Measurements from ENCODE around the gene PPP2R5A. TPM values are rescaled to one million over a fixed set of nuclear protein-coding genes. Genes with fewer than 3 reads are reported as not detected.

Gene PPP2R5A
- total and polyA plus RNA-seq, 2 of the 8 experiments (the other 6 are each of a cell fraction or from before 2014, with no cell fraction given): 14.6 to 36.3 TPM

DNA sequence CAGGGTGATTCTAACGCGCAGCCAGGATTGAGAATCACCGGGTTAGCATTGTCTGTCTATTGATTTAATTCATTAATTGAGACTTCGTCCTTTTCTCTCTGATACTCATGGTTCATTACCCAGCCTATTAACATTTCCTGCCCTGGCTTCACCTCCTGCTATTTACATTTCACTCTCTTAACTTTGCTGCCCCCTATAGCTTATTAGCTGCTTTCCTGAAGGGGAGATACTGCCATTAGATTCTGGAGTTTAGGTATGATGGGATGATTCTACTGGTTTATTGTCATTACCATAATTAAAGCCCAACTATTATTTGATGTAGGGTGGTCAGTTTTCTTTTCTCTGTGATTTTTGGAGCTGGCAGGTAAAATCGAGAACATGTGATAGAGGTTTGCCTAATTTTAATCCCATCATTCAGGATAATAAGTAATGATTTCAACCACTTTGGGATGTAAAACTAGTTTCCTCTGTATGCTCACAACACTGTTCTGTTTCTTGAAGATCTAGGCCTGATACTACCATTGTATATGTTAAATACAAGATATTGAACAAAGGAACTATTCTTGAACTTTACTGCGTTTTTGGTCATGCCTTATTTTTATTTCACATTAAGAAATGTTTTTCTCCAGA lies 6.4 kb downstream of the PPP2R5A start:
- Histone ChIP-seq H3K23me2 (ENCODE audit: low read depth, low read length) (peaks cover 3% of the 10 kb centered on the region), H4K91ac (replicated peaks; ENCODE audit: insufficient read length, low read length) (no peak overlapping the region), H4K20me1 (replicated peaks in 1 of 2; ENCODE audit: control insufficient read depth in 1 of 2, insufficient read depth in 2 of 2, low read length in 2 of 2) (no peaks in the 10 kb centered on the region), H3K9ac (replicated peaks in 1 of 4; ENCODE audit: extremely low read depth in 1 of 4, low read depth in 3 of 4, low read length in 3 of 4) (no peak overlapping the region), H4K5ac (ENCODE audit: insufficient read length, low read depth, low read length) (no peak overlapping the region), H2BK20ac (ENCODE audit: low read length) (no peak overlapping the region), H3K18ac (ENCODE audit: extremely low read depth, low read length) (no peak overlapping the region), H2BK120ac (replicated peaks; ENCODE audit: low read depth, low read length) (no peak overlapping the region), H2BK12ac (ENCODE audit: low read depth, low read length) (no peak overlapping the region), H3K79me2 (ENCODE audit: control insufficient read depth in 1 of 2, insufficient read depth in 2 of 2, low read length in 2 of 2) (peaks cover 0 to 99% of the 10 kb centered on the region in 2 experiments; a peak in 3 of 4 replicates), H3K4me3 (ENCODE audit: extremely low read depth in 1 of 4, insufficient read depth in 2 of 4, low read depth in 3 of 4, low read length in 4 of 4) (no peak overlapping the region), H3K27ac (ENCODE audit: low read depth, low read length) (no peak overlapping the region), H2BK15ac (ENCODE audit: low read length) (no peak overlapping the region), H3K23ac (ENCODE audit: insufficient read length) (no peak overlapping the region), H3K4me2 (ENCODE audit: insufficient read depth in 1 of 2, low read depth in 2 of 2, low read length in 2 of 2) (peak overlapping the region in 1 of 2 experiments; percentile 21; a peak in 3 of 4 replicates), H3K14ac (ENCODE audit: insufficient read length) (no peak overlapping the region), H3K36me3 (ENCODE audit: control insufficient read depth in 2 of 4, insufficient read depth in 4 of 4, low read length in 3 of 4) (no peaks in the 10 kb centered on the region), H3K9me3 (ENCODE audit: insufficient read depth in 2 of 2, low read depth in 1 of 2, low read length in 1 of 2) (no peaks in the 10 kb centered on the region), H3K4me1 (replicated peaks in 1 of 4; ENCODE audit: control insufficient read depth in 3 of 4, insufficient read depth in 4 of 4, low read length in 3 of 4) (peaks cover 0 to 14% (median 7%) of the 10 kb centered on the region in 4 experiments; a peak in 4 of 7 replicates), H3K79me1 (ENCODE audit: low read depth, low read length) (no peaks in the 10 kb centered on the region; the same call in 1 of the 2 replicates), H3K56ac (replicated peaks; ENCODE audit: insufficient read length, low read depth, low read length) (no peak overlapping the region), H3K27me3 (replicated peaks in 1 of 4; ENCODE audit: control insufficient read depth in 3 of 4, extremely low read depth in 1 of 4, insufficient read depth in 3 of 4, low read length in 3 of 4) (no peaks in the 10 kb centered on the region), H4K8ac (ENCODE audit: extremely low read depth, insufficient read depth, low read length) (no peak overlapping the region), H3K4ac (replicated peaks; ENCODE audit: insufficient read length, low read depth, low read length) (no peak overlapping the region), H2BK5ac (ENCODE audit: low read depth, low read length) (no peak overlapping the region), H2AK5ac (ENCODE audit: low read depth, low read length) (no peak overlapping the region), H2AFZ (ENCODE audit: low read length) (no peak overlapping the region)
- peak; percentile 87 for FAIRE-seq
- DNase-seq (ENCODE audit: low read depth in 1 of 2, low spot score in 2 of 2): no peak
- ChIA-PET CTCF (ENCODE audit: partially characterized antibody) (interaction anchor here (0.6 to 2.9 kb wide), 30 partner anchors 8 to 469 kb away, joined by 3 to 20 read pairs (median 3); partner anchors contain the start of genes DTL and INTS7), POLR2A (ENCODE audit: partially characterized antibody) (interaction anchor here (0.6 to 1.0 kb wide), 4 partner anchors 10 to 588 kb away, joined by 3 to 4 read pairs (median 4); no protein-coding TSS in a partner anchor)
- WGBS, 2 experiments (ENCODE audit: extremely low coverage in 1 of 2, insufficient coverage in 1 of 2, insufficient read length in 1 of 2, insufficient replicate concordance in 2 of 2, low coverage in 1 of 2, low lambda C conversion rate in 2 of 2, missing lambda C conversion rate in 1 of 2): 21% methylated on average over 6 of the region's 6 CpGs; no CpG with 5 or more reads in 1 of the 2 experiments
- TF ChIP-seq TCF12 (IDR thresholded peaks at IDR 0.05; ENCODE audit: low read depth, low read length) (no peak), EZH2 (IDR thresholded peaks at IDR 0.05; ENCODE audit: low read depth, low read length, severe bottlenecking) (no peak), POLR2AphosphoS5 (IDR thresholded peaks at IDR 0.05; ENCODE audit: low read depth, low read length) (no peak), BRCA1 (IDR thresholded peaks at IDR 0.05; ENCODE audit: low read depth, low read length) (no peak), KDM5A (IDR thresholded peaks at IDR 0.05; ENCODE audit: low read length) (no peak), RAD21 (IDR thresholded peaks at IDR 0.05 in 1 of 2, conservative IDR thresholded peaks at IDR 0.05 in 1 of 2; ENCODE audit: low read depth in 2 of 2, low read length in 2 of 2) (peak; percentile 76 to 80), SIRT6 (IDR thresholded peaks at IDR 0.05; ENCODE audit: low read length) (no peak), POU5F1 (IDR thresholded peaks at IDR 0.05; ENCODE audit: low read depth, low read length) (no peak), YY1 (IDR thresholded peaks at IDR 0.05; ENCODE audit: low read depth, low read length) (no peak), POLR2A (IDR thresholded peaks at IDR 0.05; ENCODE audit: control extremely low read depth in 1 of 2, low read depth in 2 of 2, low read length in 2 of 2) (no peak)
- TF ChIP-seq, protein P1, sequence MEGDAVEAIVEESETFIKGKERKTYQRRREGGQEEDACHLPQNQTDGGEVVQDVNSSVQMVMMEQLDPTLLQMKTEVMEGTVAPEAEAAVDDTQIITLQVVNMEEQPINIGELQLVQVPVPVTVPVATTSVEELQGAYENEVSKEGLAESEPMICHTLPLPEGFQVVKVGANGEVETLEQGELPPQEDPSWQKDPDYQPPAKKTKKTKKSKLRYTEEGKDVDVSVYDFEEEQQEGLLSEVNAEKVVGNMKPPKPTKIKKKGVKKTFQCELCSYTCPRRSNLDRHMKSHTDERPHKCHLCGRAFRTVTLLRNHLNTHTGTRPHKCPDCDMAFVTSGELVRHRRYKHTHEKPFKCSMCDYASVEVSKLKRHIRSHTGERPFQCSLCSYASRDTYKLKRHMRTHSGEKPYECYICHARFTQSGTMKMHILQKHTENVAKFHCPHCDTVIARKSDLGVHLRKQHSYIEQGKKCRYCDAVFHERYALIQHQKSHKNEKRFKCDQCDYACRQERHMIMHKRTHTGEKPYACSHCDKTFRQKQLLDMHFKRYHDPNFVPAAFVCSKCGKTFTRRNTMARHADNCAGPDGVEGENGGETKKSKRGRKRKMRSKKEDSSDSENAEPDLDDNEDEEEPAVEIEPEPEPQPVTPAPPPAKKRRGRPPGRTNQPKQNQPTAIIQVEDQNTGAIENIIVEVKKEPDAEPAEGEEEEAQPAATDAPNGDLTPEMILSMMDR (IDR thresholded peaks at IDR 0.05; ENCODE audit: control extremely low read depth in 1 of 3, insufficient read depth in 1 of 3, low read depth in 1 of 3, low read length in 3 of 3): peak in 2 of 3 experiments; percentile 59 to 75; a peak in 2 of 4 replicates
